ENCODE results near the gene MGAT4A. TPM values are rescaled to one million over a fixed set of nuclear protein-coding genes. Genes with fewer than 3 reads are reported as not detected.

The MGAT4A gene
- total RNA-seq, 1 donor from 2014 or later: 20.6 TPM

- H3K4me3 ChIP-seq: no peak overlapping the region
- peaks cover 0 to 21% of the 10 kb centered on the region in 2 donors for H3K36me3 ChIP-seq
- H3K9me3 ChIP-seq: no peaks in the 10 kb centered on the region
- no peak for DNase-seq (ENCODE audit: extremely low spot score in 2 of 2)
- no peaks in the 10 kb centered on the region for H3K4me1 ChIP-seq
- H3K27ac ChIP-seq: no peak overlapping the region
- intact Hi-C loops (cut with DNase I): no loop called here
- no peaks in the 10 kb centered on the region for H3K27me3 ChIP-seq
- TF ChIP-seq POLR2A (IDR thresholded peaks at IDR 0.05) (no peak), POLR2AphosphoS5 (IDR thresholded peaks at IDR 0.05; ENCODE audit: insufficient read depth in 1 of 2, low read depth in 1 of 2) (no peak), CTCF (IDR thresholded peaks at IDR 0.05) (no peak)
These were observed 54.2 kb downstream of the MGAT4A start for GRCh38 chr2:98676742-98677141.

GRCh38 chr2:98674233-98674964 is 56.5 kb downstream of the MGAT4A start:
- H3K4me1 ChIP-seq: no peaks in the 10 kb centered on the region

GRCh38 chr2:98669675-98670074 is 61.3 kb downstream of the MGAT4A start:
- no peaks in the 10 kb centered on the region for H3K27me3 ChIP-seq
- no peaks in the 10 kb centered on the region for H3K9me3 ChIP-seq
- H3K36me3 ChIP-seq: peaks cover 0 to 10% of the 10 kb centered on the region in 2 donors
- intact Hi-C loops (cut with DNase I): no loop called here
- H3K27ac ChIP-seq: no peak overlapping the region
- TF ChIP-seq CTCF (IDR thresholded peaks at IDR 0.05): no peak
- no peak for TF ChIP-seq POLR2AphosphoS5 (IDR thresholded peaks at IDR 0.05; ENCODE audit: insufficient read depth in 1 of 2, low read depth in 1 of 2)
- no peak for TF ChIP-seq POLR2A (IDR thresholded peaks at IDR 0.05)
- no peak overlapping the region for H3K4me3 ChIP-seq
- H3K4me1 ChIP-seq: no peaks in the 10 kb centered on the region
- DNase-seq (ENCODE audit: extremely low spot score in 2 of 2): no peak

More at GRCh38 chr2:98674233-98674964, 56.5 kb downstream of the MGAT4A start:
- no peak for DNase-seq (ENCODE audit: extremely low spot score in 2 of 2)
- Histone ChIP-seq H3K36me3 (peaks cover 0 to 21% of the 10 kb centered on the region in 2 donors), H3K27ac (no peak overlapping the region), H3K9me3 (no peaks in the 10 kb centered on the region), H3K27me3 (no peaks in the 10 kb centered on the region), H3K4me3 (no peak overlapping the region)
- intact Hi-C loops (cut with DNase I): no loop called here
- TF ChIP-seq POLR2A (IDR thresholded peaks at IDR 0.05) (no peak), CTCF (IDR thresholded peaks at IDR 0.05) (no peak), POLR2AphosphoS5 (IDR thresholded peaks at IDR 0.05; ENCODE audit: insufficient read depth in 1 of 2, low read depth in 1 of 2) (no peak)

GRCh38 chr2:98665677-98666076 is 65.3 kb downstream of the MGAT4A start:
- Histone ChIP-seq H3K27me3 (no peaks in the 10 kb centered on the region), H3K36me3 (no peaks in the 10 kb centered on the region), H3K4me3 (no peak overlapping the region), H3K9me3 (no peaks in the 10 kb centered on the region), H3K4me1 (no peaks in the 10 kb centered on the region), H3K27ac (no peak overlapping the region)
- intact Hi-C loops (cut with DNase I): no loop called here
- DNase-seq (ENCODE audit: extremely low spot score in 2 of 2): no peak
- no peak for TF ChIP-seq POLR2AphosphoS5 (IDR thresholded peaks at IDR 0.05; ENCODE audit: insufficient read depth in 1 of 2, low read depth in 1 of 2)
- no peak for TF ChIP-seq POLR2A (IDR thresholded peaks at IDR 0.05)

GRCh38 chr2:98664323-98664722 is 66.6 kb downstream of the MGAT4A start:
- Histone ChIP-seq H3K4me3 (no peak overlapping the region), H3K27ac (no peak overlapping the region), H3K36me3 (no peaks in the 10 kb centered on the region), H3K9me3 (no peaks in the 10 kb centered on the region), H3K27me3 (no peaks in the 10 kb centered on the region), H3K4me1 (no peaks in the 10 kb centered on the region)
- DNase-seq (ENCODE audit: extremely low spot score in 2 of 2): no peak
- intact Hi-C loops (cut with DNase I): no loop called here
- TF ChIP-seq CTCF (IDR thresholded peaks at IDR 0.05) (no peak), POLR2AphosphoS5 (IDR thresholded peaks at IDR 0.05; ENCODE audit: insufficient read depth in 1 of 2, low read depth in 1 of 2) (no peak), POLR2A (IDR thresholded peaks at IDR 0.05) (no peak)

All from vagina (tissue), 2 donors.